HG03565 (cell line): ENCODE measurements around the gene BANP.
"Not testable (repeated sequence)": the region's sequence is repeated elsewhere in the genome, so short reads cannot be mapped to it uniquely, and the experiment has no call there.

Experiments used
- ATAC-seq: cut with Tn5 transposase; IDR thresholded peaks from one replicate; pipeline ENCODE4 v1.9.1; 2021; ENCODE audit warnings: mild to moderate bottlenecking, moderate library complexity; ENCODE audit not compliant: unreplicated experiment

The BANP gene

DNA sequence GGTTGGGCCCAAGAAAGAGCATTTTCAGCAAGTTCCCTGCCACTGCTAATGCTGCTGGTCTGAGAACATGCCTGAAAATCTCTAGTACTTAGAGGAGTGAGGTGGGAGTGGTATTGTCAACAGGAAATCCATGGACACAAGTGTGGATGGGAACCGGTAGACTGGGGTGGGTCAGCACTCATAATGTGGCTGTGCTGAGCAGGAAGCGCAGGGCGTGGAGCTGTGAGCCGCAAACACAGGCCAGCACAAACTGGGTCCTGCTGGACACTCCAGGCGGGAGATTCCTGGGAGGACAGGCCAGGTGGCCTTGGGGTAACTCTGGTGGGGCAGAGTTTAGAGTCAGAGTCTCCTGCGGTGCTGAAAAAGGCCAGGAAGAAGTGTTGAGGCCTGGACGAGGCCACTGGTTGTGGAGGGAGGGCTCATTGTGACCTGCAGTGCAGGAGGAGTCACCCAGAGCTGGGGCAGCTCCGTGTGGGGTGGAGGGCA lies 62.6 kb downstream of the BANP start:
- no peak for ATAC-seq

DNA sequence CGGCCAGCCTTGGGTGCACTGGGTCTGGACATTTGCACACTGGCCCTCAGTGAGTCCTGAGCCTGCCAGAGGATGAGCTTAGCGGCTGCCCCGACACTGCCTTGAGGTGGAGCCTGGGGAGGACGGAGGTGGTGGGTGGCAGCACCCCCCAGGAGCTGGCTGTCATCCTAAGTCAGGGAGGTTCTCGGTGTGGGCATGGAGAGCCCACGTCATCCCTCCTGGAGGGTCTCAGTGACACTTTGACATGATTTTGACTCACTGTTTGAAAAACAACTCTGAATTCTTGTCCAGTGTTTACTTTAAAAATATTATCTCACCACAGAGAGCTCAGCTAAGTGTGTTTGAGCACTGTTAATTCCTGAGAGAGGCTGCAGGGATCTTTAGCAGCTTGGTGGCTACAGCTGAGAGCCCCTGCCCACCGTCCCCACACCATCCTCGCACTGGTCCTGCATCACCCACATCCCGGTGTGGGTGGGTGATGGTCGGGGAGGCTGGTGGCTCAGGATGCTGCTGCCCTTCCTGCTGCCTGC lies 63.1 kb downstream of the BANP start:
- ATAC-seq, result no peak

DNA sequence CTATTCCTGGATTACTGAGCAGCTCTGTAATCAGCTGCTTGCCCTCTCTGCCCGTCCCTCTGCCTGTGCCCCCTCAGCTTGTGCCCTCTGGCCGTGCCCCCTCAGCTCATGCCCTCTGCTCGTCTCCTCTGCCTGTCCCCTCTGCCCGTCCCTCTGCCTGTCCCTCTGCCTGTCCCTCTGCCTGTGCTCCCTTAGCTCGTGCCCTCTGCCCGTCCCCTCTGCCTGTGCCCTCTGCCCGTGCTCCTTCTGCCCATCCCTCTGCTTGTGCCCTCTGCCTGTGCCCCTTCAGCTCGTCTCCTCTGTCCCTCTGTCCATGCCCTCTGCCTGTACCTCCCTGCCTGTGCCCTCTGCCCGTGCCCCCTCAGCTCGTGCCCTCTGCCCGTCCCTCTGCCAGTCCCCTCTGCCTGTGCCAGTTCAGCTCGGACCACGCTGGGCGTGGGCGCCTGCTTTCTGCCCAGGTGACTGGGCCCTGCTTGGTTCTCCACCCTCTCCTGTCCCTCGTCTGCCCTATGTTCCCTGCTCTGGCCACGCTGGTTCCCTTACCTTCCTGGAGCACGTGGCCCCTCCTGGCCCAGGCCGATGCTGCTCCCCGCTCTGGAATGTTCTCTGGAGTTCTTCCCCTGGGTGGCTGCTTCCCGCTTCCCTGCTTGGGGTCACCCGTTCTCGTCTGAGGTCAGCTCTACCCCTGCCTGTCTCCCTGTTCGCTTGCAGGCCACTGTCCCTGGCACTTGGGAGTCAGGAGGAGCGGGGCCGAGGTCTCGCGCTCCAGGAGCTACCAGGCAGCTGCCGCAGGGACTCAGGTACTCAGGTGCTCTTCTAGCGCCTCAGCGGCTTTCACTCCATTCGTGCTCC lies 63.9 kb downstream of the BANP start:
- ATAC-seq, result no peak

DNA sequence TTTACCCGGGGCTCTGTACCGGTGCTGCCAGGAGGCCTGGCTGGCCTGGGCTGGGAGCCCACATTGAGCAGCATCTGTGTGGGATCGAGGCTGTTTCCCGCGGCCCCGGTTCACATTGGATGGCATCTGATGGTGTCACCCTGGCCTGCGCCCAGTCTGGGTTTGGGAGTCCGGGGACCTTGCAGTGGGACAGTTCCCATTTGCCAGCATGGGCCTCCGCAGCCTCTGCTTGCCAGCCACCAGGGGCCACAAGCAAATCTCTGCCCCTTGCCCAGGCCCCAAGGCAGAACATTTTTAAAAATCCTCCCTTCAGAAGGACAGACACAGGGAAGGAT lies 64.5 kb downstream of the BANP start:
- ATAC-seq, result no peak

DNA sequence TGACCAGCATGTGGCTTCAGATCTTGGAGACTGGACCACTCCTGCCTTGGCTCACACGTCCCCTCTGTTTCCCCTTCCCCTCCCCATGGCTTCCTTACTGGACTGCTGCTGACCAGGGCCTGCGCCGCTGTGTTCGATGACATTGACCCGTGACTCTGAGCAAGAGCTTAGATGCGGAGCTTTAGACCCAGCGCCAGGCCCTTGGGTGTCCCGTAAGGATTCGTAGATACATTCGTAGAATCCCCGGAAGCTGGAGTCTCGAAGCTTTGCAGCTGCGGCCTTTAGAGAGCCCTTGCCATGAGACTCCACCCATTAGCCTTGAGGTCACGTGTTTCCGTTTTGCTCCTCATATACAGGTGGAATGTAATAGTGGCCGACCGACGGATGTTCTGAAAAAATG lies 65.2 kb downstream of the BANP start:
- not testable (repeated sequence) for ATAC-seq

DNA sequence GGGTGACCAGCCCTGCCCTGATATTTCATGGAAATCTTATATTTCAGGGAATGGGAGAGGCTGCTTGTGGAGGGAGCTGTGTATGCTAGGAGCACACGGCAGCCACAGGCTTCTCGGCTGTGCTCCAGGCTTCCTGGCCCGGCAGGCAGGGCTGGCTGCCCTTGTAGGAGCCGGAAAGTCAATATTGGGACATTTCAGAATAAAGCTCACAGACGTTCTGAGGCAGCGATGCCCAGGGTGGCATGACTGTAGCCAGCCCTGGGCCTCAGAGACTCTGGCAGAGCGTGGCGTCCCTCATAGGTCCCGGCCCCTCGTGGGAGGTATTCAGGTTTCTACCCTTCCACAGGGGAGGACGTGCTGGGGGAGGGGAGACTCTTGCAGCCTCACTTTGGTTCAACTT lies 65.7 kb downstream of the BANP start:
- no peak for ATAC-seq

DNA sequence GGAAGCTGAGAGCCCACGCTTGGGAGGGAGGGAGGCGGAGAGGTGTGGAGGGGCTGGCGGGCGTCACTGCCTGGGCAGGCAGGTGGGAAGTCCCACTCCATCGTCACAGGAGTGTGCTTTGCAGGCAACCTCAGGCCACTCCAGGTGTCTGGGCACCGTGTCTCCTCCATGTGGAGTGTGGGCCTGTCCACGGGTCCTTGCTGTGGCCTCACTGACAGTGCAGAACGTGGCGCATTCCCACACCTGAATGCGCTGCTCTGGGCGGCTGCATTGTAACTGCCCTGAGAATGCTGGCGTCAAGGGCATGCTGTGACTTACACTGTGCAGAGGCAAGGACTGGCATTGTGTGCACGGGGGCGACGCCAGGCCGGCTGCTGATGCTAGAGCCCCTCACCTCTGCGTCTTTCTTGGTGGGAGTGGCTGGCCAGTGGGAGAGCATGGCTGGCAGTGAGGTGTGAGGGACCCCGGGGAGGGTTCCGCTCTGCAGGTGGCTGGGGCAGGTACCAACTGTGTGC lies 66.4 kb downstream of the BANP start:
- no peak for ATAC-seq

DNA sequence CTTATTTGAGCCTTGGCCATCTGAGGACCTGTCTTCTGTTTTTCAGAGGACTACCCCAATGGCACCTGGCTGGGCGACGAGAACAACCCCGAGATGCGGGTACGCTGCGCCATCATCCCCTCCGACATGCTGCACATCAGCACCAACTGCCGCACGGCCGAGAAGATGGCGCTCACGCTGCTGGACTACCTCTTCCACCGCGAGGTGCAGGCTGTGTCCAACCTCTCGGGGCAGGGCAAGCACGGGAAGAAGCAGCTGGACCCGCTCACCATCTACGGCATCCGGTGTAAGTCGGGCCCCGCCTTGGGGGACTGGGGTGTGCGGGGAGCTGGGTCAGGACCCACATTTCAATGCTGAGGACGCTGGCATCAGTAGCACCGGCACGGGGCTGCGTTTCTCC lies 67.1 kb downstream of the BANP start:
- ATAC-seq, result not testable (repeated sequence)

DNA sequence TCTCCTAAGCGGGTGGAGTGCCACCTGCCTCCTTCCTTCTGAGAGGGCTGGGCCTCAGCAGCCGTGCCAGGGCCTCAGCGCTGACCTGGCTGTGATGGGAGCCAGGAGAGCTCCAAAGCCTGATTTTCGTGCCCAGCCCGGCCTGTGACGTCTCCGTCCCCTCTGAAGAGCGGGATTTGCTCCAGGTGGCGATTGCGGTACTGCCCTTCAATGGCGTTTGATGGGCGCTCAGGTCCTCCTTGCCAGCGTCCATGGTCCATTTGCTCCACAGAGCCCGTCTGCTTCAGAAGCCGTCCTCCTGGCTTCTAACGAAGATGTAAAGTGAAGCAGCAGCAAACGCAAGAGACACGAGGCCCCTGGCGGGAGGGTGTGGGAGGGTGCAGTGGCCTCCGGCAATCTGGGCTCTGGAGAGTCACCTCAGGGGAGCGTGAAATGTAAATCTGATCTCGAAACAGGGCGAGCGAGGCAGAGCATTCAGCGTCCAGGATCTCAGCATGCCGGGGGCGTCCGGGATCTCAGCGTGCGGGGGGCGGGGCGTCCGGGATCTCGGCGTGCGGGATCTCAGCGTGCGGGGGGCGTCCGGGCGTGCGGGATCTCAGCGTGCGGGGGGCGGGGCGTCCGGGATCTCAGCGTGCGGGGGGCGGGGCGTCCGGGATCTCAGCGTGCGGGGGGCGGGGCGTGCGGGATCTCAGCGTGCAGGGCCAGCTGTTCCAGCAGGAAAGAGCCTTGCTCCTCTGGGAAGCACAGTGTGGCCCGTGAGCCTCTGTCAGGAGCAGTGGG lies 68.0 kb downstream of the BANP start:
- not testable (repeated sequence) for ATAC-seq

DNA sequence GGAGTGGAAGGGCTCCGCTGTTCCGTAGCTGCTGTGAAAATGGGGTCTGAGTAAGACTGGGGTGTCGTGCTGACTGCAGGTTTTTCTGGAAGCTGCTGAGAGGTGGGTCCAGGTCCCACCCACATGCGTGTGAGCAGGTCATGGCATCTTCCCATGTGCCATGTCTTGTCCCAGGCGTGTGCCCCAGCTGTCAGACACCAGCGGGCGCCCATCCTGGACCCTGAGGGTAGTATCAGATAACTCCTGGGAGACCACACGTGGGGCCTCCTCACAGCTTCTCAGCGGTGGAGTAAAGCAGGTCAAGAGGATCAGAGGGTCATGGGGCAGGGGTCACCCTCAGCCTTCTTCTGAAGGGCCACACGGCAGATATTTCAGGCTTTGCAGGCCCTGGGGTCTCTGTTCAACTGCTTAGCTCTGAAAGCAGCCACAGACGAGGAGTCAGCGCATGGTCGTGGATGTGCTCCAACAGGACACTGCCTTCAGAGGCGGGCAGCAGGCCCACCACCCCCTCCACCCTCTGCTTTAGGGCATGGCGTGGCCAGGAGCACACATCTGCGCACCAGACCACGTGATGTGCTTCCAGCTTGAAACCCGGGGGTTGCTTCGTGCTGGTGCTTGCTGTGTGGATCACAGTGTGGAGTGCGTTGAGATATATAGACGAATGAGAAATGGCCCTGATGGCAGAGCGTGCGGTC lies 68.7 kb downstream of the BANP start:
- ATAC-seq, result no peak

DNA sequence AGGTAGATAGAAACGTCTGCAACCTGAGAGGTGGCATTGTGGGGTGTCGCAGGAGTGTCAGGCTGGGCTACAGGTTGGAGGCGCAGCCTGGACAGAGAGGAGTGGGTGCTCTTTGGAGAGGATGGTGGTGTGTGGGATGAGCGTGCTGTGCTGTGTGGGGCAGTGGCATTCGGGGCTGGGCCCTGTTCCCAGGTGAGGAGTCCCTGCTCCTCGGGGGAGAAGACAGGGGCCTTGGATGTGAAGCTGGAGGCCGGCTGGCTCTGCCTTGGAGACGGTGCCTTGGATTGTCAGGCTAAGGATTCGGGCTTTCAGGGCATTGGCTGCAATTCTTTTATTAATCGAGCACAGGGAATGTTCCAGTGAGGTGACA lies 69.3 kb downstream of the BANP start:
- ATAC-seq, result no peak

DNA sequence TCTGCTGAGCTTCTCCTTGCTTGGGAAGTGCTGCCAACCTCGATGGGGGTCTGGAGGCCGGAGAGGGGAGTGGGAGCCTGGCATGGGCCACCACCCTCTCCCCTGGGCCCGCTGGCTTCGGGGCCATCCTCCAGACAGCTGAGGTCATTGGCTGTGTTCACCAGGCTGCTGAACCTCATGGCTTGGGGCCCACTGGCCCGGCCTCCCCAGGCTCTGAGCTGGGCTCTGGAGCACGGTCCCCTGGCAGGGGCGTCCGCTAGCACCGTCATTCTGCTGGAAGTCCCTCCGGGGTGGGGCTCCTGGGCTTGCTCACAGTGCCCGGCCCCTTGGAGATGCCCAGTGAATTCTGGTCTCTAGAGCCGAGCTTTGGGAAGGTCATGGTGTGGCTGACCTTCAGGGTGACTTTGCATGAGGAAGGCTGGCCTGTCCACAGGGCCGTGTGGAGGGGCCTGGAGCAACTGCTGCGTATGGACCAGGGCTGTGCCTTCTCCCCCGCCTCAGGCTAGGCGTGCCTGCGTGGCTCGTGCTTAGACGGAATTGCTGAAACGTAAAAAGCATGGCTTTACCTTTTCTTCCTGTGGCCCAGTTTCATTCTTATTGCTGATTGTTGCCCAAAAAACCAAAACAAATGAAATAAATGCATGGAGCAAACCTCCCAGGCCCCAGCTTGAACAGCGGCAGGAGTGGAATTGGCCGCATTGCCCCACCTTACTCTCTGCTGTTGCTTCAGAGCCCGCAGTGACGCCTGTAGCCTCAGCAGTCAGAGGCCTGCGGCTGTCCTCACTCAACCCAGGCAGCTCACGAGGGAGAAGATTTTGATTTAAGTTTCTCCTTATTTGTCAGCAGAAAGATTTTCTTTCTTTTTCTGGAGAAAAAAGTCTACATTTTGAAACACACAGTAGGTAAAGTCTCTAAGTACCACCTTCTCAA lies 70.1 kb downstream of the BANP start:
- not testable (repeated sequence) for ATAC-seq

DNA sequence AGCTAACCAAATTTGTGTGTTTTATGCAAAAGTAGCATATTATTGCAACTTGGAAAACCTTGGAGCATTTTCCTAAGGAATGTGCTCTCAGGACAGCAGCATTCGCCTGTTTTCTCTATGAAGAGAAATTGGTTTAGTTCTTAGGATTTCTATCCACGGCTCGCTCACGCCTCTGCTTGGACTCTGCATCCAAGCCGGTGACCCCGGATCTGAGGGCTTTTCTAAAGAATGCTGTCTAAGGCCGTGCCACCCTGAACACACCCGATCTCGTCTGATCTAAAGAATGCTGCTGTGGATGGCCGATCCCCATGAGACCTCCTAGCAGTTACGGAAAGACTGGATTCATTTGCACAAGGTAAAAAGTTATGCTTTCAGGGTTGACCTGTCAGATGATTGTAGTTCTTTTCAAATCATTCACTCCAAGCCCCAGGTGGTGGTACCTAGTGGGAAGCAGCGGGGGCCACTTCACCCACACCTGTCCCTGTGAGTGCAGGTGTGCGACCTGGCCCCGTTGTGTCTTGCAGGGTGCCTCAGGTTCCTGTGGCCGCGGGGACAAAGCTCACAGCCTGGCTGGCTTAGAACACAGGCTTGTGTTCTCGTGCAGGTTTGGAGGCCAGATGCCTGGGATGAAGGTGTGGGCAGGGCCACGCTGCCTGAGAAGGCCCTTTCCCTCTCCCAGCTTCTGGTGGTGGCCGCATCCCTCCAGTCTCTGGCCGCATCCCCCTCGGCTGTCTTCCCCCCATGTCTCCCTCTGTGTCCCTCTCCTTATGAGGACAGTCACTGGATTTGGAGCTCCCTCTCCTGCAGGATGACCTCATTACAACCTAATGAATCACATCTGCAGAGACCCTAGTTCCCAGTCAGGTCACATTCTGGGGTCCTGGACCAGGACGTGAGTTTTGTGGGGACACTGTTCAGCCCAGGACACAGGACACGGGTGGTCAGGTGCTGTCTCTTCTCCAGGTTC lies 71.1 kb downstream of the BANP start:
- no peak for ATAC-seq

DNA sequence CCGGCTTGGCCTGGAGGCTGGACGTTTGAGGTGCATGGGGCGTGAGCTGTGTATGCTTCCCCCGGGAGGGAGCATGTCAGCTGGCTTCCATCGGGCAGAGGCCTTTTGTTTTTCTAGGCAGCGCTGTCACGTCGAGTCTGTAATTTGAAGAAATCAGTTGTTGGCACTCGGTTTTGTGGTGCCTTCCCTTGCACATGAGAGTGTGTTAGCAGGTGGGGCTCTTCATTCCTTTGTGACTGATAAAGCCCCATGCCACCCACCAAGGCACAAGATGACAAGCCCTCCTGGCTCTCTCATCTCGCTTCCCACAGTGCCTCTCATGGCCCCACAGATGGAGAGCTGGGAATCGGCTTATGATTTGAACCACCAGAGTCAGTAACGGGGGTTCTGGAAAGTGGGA lies 72.1 kb downstream of the BANP start:
- no peak for ATAC-seq

DNA sequence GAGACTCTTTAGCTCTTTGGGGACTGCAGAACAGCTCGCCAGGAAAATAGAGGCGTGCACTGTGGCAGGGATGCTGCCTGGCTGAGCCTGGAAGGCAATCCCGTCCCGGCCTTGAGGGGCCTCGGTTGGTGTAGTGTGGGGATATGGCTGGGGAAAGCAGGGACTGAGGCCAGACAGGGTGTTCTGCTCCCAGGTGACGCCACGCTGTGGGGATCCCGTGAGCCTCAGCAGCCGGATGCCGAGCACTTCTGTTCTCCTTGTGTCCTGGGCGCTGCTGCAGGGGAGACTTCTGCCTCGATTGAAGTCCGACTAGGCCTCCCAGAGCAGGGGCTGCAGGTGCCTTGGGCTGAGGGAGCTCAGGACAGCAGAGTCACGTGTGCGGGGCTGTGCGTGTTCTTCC lies 72.6 kb downstream of the BANP start:
- no peak for ATAC-seq

DNA sequence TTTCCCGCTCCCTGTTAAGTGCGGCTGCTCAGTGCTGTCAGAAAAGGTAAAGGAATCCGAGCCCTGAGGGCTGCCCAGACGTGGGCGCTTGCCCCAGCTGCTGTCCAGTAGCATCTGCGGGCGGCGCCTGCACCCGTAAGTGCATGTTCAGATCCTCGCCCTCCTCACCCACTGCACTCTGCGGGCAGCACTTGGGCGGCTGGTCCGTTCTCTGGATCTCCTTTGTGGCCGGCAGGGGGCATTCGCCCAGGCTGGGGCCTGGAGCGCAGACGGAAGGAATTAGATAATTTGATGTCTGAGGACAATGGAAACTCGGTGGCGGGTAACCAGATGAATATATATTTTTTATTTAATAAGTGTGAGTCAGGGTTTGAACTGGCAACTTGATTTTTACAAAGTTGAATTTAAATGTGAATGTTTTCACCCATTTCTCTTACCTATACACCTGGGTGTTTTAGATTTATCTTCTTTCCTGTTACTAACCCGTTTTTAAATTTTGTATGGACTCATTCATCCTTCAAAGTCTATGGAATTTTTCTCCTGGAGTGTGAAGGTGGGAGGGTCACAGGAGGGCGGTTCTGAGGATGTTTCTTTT lies 73.4 kb downstream of the BANP start:
- not testable (repeated sequence) for ATAC-seq

DNA sequence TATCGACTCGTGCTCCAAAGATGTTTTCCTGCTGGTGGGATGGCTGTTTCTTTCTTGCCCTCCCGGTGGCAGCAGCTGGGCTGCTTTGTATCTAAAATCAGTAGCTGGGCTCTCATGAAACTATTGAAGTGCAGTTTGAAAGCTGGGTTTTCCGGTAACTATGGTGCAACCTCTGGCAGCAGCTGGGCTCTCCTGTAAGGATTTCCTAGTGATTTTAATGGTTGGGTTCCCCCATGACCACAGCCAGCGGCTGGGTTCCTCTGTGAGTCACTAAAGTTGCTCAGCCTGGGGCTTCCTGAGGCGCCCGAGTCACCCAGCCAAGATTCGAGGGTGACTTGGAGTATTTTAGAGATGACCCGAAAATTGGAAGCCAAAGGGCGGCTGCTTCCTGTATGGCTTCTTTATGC lies 73.9 kb downstream of the BANP start:
- not testable (repeated sequence) for ATAC-seq

DNA sequence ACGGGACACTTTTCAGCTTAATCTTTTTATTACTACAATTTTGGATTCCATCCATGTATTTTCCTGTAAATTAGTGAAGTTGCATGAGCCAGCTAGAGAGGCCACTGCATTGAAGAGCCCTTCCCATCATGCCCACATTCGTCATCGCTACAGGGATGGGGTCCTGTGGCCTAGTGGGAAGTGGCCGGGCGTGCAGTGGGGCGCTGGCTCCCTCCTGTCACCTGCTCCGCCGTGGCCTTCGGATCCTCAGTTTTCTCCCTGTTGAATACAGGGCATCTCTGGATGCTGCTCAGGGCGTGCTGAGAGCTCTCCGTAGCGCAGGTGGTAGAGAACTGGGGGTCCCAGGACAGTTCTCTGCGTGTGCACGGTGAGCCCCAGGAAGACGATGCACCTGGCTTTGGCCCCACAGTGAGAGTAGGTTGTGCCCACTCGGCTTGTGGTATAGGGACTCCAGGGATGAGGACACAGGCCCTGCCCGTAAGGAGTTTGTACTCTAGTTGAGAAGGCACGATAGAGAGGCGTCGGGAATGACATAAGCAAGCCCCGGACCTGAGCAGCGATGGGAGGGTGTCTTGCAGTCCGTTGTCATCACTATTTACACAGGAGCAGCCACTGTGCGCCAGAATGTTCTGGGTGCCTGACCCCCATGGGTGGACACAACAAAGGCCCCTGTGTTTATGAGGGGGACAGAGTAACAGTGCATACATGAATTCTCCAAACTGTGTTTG lies 74.8 kb downstream of the BANP start:
- ATAC-seq, result not testable (repeated sequence)
